GM18498 (cell line): ENCODE measurements around the gene EBF3.

Experiments
- ATAC-seq: cut with Tn5 transposase; IDR thresholded peaks from one replicate; pipeline ENCODE4 v1.9.1; 2021; ENCODE audit warnings: mild to moderate bottlenecking, moderate library complexity; ENCODE audit not compliant: unreplicated experiment

Gene EBF3

GRCh38 chr10:129855836-129856563 is 108.1 kb downstream of the EBF3 start:
- no peak for ATAC-seq

- no peak for ATAC-seq
These were observed 109.0 kb downstream of the EBF3 start for GRCh38 chr10:129854796-129855705.

GRCh38 chr10:129854158-129854557 is 109.9 kb downstream of the EBF3 start:
- ATAC-seq: no peak

- no peak for ATAC-seq
These were observed 110.5 kb downstream of the EBF3 start for GRCh38 chr10:129853562-129853903.

- no peak for ATAC-seq
These were observed 111.1 kb downstream of the EBF3 start for GRCh38 chr10:129852829-129853561.

GRCh38 chr10:129851941-129852640 is 112.0 kb downstream of the EBF3 start:
- ATAC-seq: no peak

- ATAC-seq: no peak
These were observed 113.3 kb downstream of the EBF3 start for GRCh38 chr10:129850790-129851189.

GRCh38 chr10:129850316-129850715 is 113.8 kb downstream of the EBF3 start:
- ATAC-seq: no peak

- no peak for ATAC-seq
These were observed 114.2 kb downstream of the EBF3 start for GRCh38 chr10:129849853-129850252.

- ATAC-seq: no peak
These were observed 114.7 kb downstream of the EBF3 start for GRCh38 chr10:129849452-129849750.

GRCh38 chr10:129848696-129849451 is 115.2 kb downstream of the EBF3 start:
- no peak for ATAC-seq

- no peak for ATAC-seq
These were observed 116.2 kb downstream of the EBF3 start for GRCh38 chr10:129847741-129848483.

GRCh38 chr10:129846991-129847391 is 117.1 kb downstream of the EBF3 start:
- ATAC-seq: no peak

- ATAC-seq: no peak
These were observed 118.8 kb downstream of the EBF3 start for GRCh38 chr10:129845111-129845753.

GRCh38 chr10:129844216-129844766 is 119.8 kb downstream of the EBF3 start:
- ATAC-seq: no peak

- ATAC-seq: no peak
These were observed 120.4 kb downstream of the EBF3 start for GRCh38 chr10:129843702-129844101.

GRCh38 chr10:129843131-129843541 is 120.9 kb downstream of the EBF3 start:
- no peak for ATAC-seq

GRCh38 chr10:129842031-129842430 is 122.0 kb downstream of the EBF3 start:
- no peak for ATAC-seq

GRCh38 chr10:129841590-129841989 is 122.5 kb downstream of the EBF3 start:
- ATAC-seq: no peak
